H9 (cell line): Measurements from ENCODE around the gene DSE. TPM values are rescaled to one million over a fixed set of nuclear protein-coding genes. Genes with fewer than 3 reads are reported as not detected.

Experiments
- DNase-seq: peaks from one replicate; pipeline ENCODE4 v3.0.0-alpha.2; 2017
- H2AFZ ChIP-seq: one replicate; pipeline ENCODE4 v1.6.1; 2013; ENCODE audit warnings: mild to moderate bottlenecking, low read length, control low read depth, moderate library complexity
- H2AK5ac ChIP-seq: 2 replicates; pipeline ENCODE4 v1.6.1; 2013; ENCODE audit warnings: low read length, control low read depth, mixed read lengths; ENCODE audit not compliant: insufficient read length
- H2BK120ac ChIP-seq: one replicate; pipeline ENCODE4 v1.6.1; 2013; ENCODE audit warnings: low read depth, mild to moderate bottlenecking, low read length, control low read depth, inconsistent platforms; ENCODE audit not compliant: poor library complexity, severe bottlenecking
- H2BK12ac ChIP-seq: 2 replicates; pipeline ENCODE4 v1.6.1; 2013; ENCODE audit warnings: low read length, control low read depth, mixed read lengths, low read depth; ENCODE audit not compliant: insufficient read length
- H2BK15ac ChIP-seq: 2 replicates; pipeline ENCODE4 v1.6.1; 2013; ENCODE audit warnings: low read depth, low read length, control low read depth
- H2BK20ac ChIP-seq: one replicate; pipeline ENCODE4 v1.6.1; 2013; ENCODE audit warnings: low read depth, mild to moderate bottlenecking, low read length, control low read depth, inconsistent platforms; ENCODE audit not compliant: poor library complexity, severe bottlenecking
- H2BK5ac ChIP-seq: 2 replicates; pipeline ENCODE4 v1.6.1; 2013; ENCODE audit warnings: low read length, control low read depth, mixed read lengths; ENCODE audit not compliant: insufficient read length
- H3K14ac ChIP-seq: 2 replicates; pipeline ENCODE4 v1.6.1; 2013; ENCODE audit warnings: low read length, control low read depth; ENCODE audit not compliant: insufficient read depth
- H3K18ac ChIP-seq: 2 replicates; pipeline ENCODE4 v1.6.1; 2013; ENCODE audit warnings: low read depth, mild to moderate bottlenecking, mixed read lengths, low read length, control low read depth; ENCODE audit not compliant: insufficient read length
- H3K23ac ChIP-seq: 2 replicates; pipeline ENCODE4 v1.6.1; 2013; ENCODE audit warnings: low read length, control low read depth, mixed read lengths, low read depth; ENCODE audit not compliant: insufficient read length
- H3K23me2 ChIP-seq: 2 replicates; pipeline ENCODE4 v1.6.1; 2013; ENCODE audit warnings: low read depth, mild to moderate bottlenecking, mixed read lengths, low read length, control low read depth; ENCODE audit not compliant: insufficient read length, poor library complexity, severe bottlenecking
- H3K27ac ChIP-seq: 2 replicates; pipeline ENCODE4 v1.5.1; 2013; ENCODE audit warnings: low read length, control low read depth, mixed read lengths, low read depth; ENCODE audit not compliant: insufficient read length
- H3K27me3 ChIP-seq: 2 replicates; pipeline ENCODE4 v1.6.1; 2013; ENCODE audit warnings: low read length, control low read depth, inconsistent platforms; ENCODE audit not compliant: insufficient read depth
- H3K4ac ChIP-seq: 2 replicates; pipeline ENCODE4 v1.6.1; 2013; ENCODE audit warnings: low read depth, mild to moderate bottlenecking, control low read depth, inconsistent platforms, low read length, moderate library complexity
- H3K4me1 ChIP-seq: 2 replicates; pipeline ENCODE4 v1.6.1; 2013; ENCODE audit warnings: low read length, control low read depth, inconsistent platforms; ENCODE audit not compliant: insufficient read depth
- H3K4me2 ChIP-seq: 2 replicates; pipeline ENCODE4 v1.6.1; 2013; ENCODE audit warnings: low read length, control low read depth, mixed read lengths; ENCODE audit not compliant: insufficient read length, insufficient read depth
- H3K56ac ChIP-seq: 2 replicates; pipeline ENCODE4 v1.6.1; 2013; ENCODE audit warnings: low read depth, mild to moderate bottlenecking, mixed read lengths, low read length, control low read depth; ENCODE audit not compliant: insufficient read length
- H3K79me1 ChIP-seq: 2 replicates; pipeline ENCODE4 v1.6.1; 2013; ENCODE audit warnings: low read depth, mild to moderate bottlenecking, moderate library complexity, low read length, control low read depth, inconsistent platforms; ENCODE audit not compliant: insufficient read depth, poor library complexity, severe bottlenecking
- H3K79me2 ChIP-seq: 2 replicates; pipeline ENCODE4 v1.6.1; 2013; ENCODE audit warnings: low read length, control low read depth, inconsistent platforms; ENCODE audit not compliant: insufficient read depth
- H3K9ac ChIP-seq: 2 replicates; pipeline ENCODE4 v1.6.1; 2013; ENCODE audit warnings: low read length, control low read depth, mixed read lengths; ENCODE audit not compliant: insufficient read length; ENCODE audit errors: extremely low read depth
- H3K9me3 ChIP-seq: one replicate; pipeline ENCODE4 v1.6.1; 2013; ENCODE audit warnings: low read depth, low read length, inconsistent platforms; ENCODE audit not compliant: control insufficient read depth
- H3T11ph ChIP-seq: one replicate; pipeline ENCODE4 v1.6.1; 2013; ENCODE audit warnings: mild to moderate bottlenecking, low read length, control low read depth, inconsistent platforms
- H4K20me1 ChIP-seq: one replicate; pipeline ENCODE4 v1.6.1; 2013; ENCODE audit not compliant: control insufficient read depth, insufficient read length, insufficient read depth
- H4K5ac ChIP-seq: 2 replicates; pipeline ENCODE4 v1.6.1; 2013; ENCODE audit warnings: low read depth, mild to moderate bottlenecking, mixed read lengths, low read length, control low read depth; ENCODE audit not compliant: insufficient read length
- H4K8ac ChIP-seq: replicated peaks from 2 replicates; pipeline ENCODE4 v1.6.1; 2013; ENCODE audit warnings: low read length, control low read depth, mixed read lengths, low read depth; ENCODE audit not compliant: insufficient read length
- H4K91ac ChIP-seq: 2 replicates; pipeline ENCODE4 v1.6.1; 2013; ENCODE audit warnings: low read depth, mild to moderate bottlenecking, moderate library complexity, mixed read lengths, low read length, control low read depth; ENCODE audit not compliant: insufficient read length
- H3K27ac Mint-ChIP-seq, 3 experiments: 2 replicates in 2 of 3; 3 replicates in 1 of 3; pipeline ENCODE4 v1.8.0; 2020 to 2021; ENCODE audit warnings: mixed read lengths in 3 of 3, mild to moderate bottlenecking in 1 of 3, moderate library complexity in 1 of 3
- H3K27me3 Mint-ChIP-seq: 2 replicates; pipeline ENCODE4 v1.8.0; 2021; ENCODE audit warnings: low read depth, mild to moderate bottlenecking, moderate library complexity, mixed read lengths
- H3K36me3 Mint-ChIP-seq, 3 experiments: 2 replicates in 2 of 3; 3 replicates in 1 of 3; pipeline ENCODE4 v1.8.0; 2020 to 2021; ENCODE audit warnings: low read depth in 3 of 3, mixed read lengths in 3 of 3; ENCODE audit not compliant: insufficient read depth in 1 of 3
- H3K4me1 Mint-ChIP-seq, 2 experiments: 2 replicates each; pipeline ENCODE4 v1.8.0; 2020; ENCODE audit warnings: mixed read lengths in 2 of 2
- H3K4me3 Mint-ChIP-seq, 2 experiments: 2 replicates in 1 of 2; 3 replicates in 1 of 2; pipeline ENCODE4 v1.8.0; 2020 to 2021; ENCODE audit warnings: mild to moderate bottlenecking in 2 of 2, mixed read lengths in 2 of 2, moderate library complexity in 1 of 2
- H3K9me3 Mint-ChIP-seq, 2 experiments: 2 replicates in 1 of 2; 3 replicates in 1 of 2; pipeline ENCODE4 v1.8.0; 2020; ENCODE audit warnings: mild to moderate bottlenecking in 2 of 2, mixed read lengths in 2 of 2, moderate library complexity in 1 of 2
- WGBS: extraction: QIAGEN DNeasy Blood & Tissue Kit; methylation state at CpG from one replicate; pipeline ENCODE4 v1.1.7; 2013; ENCODE audit warnings: missing lambda C conversion rate, low lambda C conversion rate, mixed read lengths; ENCODE audit not compliant: insufficient read length; ENCODE audit errors: extremely low coverage; 5-methylcytosine and 5-hydroxymethylcytosine counted together
- total RNA-seq: library from RNA; stranded (reverse); gene quantifications from 2 replicates; pipeline ENCODE4 v1.2.1, GENCODE V29; 2021
- TF ChIP-seq, protein P1 (sequence below): fragments of 200-600 bp; sonication (generic); conservative IDR thresholded peaks from 3 replicates; pipeline ENCODE4 v1.8.0; 2021; ENCODE audit warnings: antibody characterized with exemption, mild to moderate bottlenecking

The DSE gene
- total RNA-seq, 1 experiment from 2014 or later = 45.6 TPM

DNA sequence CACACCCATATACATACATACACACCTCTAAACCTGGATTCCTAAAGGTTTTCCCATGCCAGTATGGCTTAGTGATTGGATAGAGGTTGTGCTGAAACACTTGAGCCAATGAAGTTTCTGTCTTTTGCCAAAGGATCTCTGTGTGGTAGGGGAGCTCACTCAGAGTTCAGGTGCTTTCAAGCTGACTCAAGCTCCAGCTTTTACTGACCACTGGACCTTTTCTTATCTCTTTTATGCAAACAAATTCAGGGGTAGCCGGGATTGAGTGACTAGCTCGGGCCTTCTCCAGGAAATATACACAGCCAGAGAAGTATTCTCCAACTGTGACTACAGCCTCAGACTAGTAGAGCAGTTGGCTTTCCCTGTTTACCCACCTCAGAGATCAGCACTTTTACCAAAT is 21.5 kb upstream of the DSE start:
- Histone ChIP-seq H2AK5ac (no peak overlapping the region), H3K27me3 (no peaks in the 10 kb centered on the region), H3K9ac (no peak overlapping the region), H3K56ac (no peak overlapping the region), H3K4me1 (no peaks in the 10 kb centered on the region), H4K5ac (no peak overlapping the region), H3K14ac (no peak overlapping the region), H3K18ac (no peak overlapping the region), H4K8ac (no peak overlapping the region), H3K9me3 (no peaks in the 10 kb centered on the region), H3K23ac (no peak overlapping the region), H3K79me2 (no peaks in the 10 kb centered on the region), H3K79me1 (no peaks in the 10 kb centered on the region), H3K4ac (no peak overlapping the region), H2AFZ (no peak overlapping the region), H3K27ac (no peak overlapping the region), H4K91ac (no peak overlapping the region), H2BK12ac (no peak overlapping the region), H2BK120ac (no peak overlapping the region), H4K20me1 (no peaks in the 10 kb centered on the region), H2BK20ac (no peak overlapping the region), H3T11ph (no peak overlapping the region), H2BK15ac (no peak overlapping the region), H3K23me2 (no peaks in the 10 kb centered on the region), H3K4me2 (no peak overlapping the region), H2BK5ac (no peak overlapping the region)
- Mint-ChIP-seq H3K36me3 (peaks cover 0 to under 1% (median 0%) of the 10 kb centered on the region in 3 experiments; a peak in 1 of 7 replicates), H3K27me3 (no peaks in the 10 kb centered on the region), H3K9me3 (peaks cover 3 to 6% of the 10 kb centered on the region in 2 experiments; a peak in 3 of 5 replicates), H3K4me3 (no peak overlapping the region), H3K4me1 (peaks cover 2 to 9% of the 10 kb centered on the region in 2 experiments; a peak in 3 of 4 replicates), H3K27ac (0 out of 7 replicates have a peak overlapping the region, but pooled peaks of 1 of the 3 experiments have one; percentile 25)
- TF ChIP-seq, protein P1, sequence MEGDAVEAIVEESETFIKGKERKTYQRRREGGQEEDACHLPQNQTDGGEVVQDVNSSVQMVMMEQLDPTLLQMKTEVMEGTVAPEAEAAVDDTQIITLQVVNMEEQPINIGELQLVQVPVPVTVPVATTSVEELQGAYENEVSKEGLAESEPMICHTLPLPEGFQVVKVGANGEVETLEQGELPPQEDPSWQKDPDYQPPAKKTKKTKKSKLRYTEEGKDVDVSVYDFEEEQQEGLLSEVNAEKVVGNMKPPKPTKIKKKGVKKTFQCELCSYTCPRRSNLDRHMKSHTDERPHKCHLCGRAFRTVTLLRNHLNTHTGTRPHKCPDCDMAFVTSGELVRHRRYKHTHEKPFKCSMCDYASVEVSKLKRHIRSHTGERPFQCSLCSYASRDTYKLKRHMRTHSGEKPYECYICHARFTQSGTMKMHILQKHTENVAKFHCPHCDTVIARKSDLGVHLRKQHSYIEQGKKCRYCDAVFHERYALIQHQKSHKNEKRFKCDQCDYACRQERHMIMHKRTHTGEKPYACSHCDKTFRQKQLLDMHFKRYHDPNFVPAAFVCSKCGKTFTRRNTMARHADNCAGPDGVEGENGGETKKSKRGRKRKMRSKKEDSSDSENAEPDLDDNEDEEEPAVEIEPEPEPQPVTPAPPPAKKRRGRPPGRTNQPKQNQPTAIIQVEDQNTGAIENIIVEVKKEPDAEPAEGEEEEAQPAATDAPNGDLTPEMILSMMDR = no peak
- no CpG with 5 or more reads among the region's 2 CpGs for WGBS
- no peak for DNase-seq
